GM12891 (cell line): ENCODE measurements around the gene TAF11L8.

Experiments used
- PAX5 ChIP-seq: IDR thresholded peaks from 2 replicates; pipeline ENCODE4 v1.6.1; 2011; ENCODE audit warnings: low read length, moderate library complexity, mild to moderate bottlenecking; ENCODE audit not compliant: insufficient read depth, severe bottlenecking
- POLR2A ChIP-seq: IDR thresholded peaks from 2 replicates; pipeline ENCODE4 v1.6.1; 2011; ENCODE audit warnings: low read depth, low read length, control low read depth
- POLR2AphosphoS5 ChIP-seq: IDR thresholded peaks from 2 replicates; pipeline ENCODE4 v1.6.1; 2011; ENCODE audit warnings: low read depth, low read length, control low read depth
- TAF1 ChIP-seq: IDR thresholded peaks from 2 replicates; pipeline ENCODE4 v1.6.1; 2011; ENCODE audit warnings: low read depth, low read length, control low read depth

DNA sequence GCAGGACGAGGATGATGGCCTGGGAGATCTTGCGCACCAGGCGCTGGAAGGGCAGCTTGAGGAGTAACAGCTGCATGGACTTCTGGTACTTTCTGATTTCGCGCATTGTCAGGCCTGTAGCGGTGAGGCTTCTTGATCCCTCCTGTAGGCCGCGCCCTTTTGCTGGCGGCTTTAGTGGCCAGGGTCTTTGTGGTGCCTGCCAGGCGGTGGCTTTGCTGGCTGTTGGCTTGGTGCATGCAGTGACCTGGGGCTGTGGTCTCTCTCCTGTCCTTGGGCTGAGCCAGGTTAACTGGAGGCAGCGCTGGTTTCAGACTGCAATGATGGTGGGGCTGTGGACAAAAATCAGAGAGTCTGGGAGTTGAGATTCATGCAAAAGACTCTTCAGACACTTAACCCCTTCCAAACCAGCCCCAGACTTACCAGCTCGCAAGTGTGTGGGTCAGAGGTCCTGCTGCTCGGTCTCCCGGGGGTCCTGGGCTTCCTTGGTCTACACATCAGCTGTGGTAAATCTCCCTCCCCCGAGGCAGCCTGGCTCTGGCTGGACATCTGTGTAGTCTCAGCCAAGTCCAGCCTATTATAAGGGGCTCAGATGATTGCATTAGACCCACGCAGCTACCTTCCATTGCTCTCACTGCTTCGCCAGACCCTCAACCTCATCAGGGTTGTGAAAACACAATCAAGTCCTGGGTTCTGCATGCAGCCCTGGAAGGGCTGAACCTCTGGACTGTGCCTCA is 24.3 kb upstream of the TAF11L8 start:
- TF ChIP-seq POLR2A (no peak), TAF1 (no peak), POLR2AphosphoS5 (no peak), PAX5 (no peak)
